GM21529 (cell line): ENCODE measurements around the gene TLCD3B.
"Not testable (repeated sequence)": the region's sequence is repeated elsewhere in the genome, so short reads cannot be mapped to it uniquely, and the experiment has no call there.

Source experiments
- ATAC-seq: cut with Tn5 transposase; IDR thresholded peaks from one replicate; pipeline ENCODE4 v1.9.1; 2021; ENCODE audit not compliant: unreplicated experiment

The TLCD3B gene

DNA sequence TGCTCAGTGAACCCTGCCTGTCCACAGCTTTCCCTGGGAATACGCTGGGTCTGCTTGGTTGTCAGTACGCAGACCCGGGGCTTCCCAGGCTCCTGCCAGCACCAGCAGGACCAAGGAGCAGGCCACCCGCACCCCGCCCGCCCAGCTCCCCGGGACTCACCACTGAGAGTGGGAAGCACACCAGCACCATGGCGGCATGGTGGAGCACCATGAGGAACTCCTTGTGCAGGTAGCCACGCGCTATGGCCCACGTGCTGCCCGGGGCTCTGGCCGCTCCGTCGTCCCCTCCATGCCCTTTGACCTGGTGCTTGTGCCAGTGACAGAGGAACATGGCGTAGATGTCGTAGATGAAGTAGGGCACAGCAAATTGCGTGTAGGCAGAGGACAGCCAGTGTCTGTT, 4.6 kb downstream of the TLCD3B start:
- ATAC-seq = no peak

DNA sequence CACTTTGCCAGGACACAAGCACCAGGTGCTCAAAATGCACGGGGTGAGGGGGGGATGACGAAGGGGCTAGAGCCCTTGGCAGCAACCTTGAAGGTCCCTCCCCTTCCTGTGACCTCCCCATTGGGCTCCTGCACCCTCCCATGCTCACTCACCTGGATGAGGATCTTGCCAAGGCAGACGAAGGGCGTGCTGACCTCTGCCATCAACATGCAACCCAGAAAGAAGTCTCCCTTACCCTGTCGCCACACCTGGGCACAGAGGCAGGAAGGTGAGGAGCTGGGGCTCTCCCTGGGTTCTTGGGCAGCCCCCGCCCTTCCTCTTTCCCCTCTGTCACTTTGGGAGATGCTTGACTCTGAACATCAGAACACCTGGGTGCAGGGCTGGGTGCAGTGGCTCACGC, 5.5 kb downstream of the TLCD3B start:
- no peak for ATAC-seq

DNA sequence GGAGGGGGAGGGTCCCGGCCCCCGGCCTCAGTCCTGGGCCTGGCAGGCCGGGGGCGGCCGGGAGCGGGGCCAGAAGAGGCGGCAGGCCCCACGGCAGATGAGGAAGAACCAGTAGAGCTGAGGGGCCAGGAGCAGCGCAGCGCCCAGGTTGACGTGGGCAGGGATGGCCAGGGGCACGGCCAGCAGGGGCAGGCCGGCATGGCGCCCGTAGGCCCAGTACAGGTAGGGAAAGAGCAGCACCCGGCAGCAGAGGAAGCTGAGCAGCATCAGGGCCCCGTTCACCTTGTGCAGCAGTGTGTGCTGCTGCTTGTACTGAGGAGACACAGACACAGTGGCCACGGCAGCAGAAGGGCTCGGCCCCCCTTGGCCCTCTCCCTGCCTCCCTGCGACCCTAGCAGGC, 5.9 kb downstream of the TLCD3B start:
- ATAC-seq = no peak

DNA sequence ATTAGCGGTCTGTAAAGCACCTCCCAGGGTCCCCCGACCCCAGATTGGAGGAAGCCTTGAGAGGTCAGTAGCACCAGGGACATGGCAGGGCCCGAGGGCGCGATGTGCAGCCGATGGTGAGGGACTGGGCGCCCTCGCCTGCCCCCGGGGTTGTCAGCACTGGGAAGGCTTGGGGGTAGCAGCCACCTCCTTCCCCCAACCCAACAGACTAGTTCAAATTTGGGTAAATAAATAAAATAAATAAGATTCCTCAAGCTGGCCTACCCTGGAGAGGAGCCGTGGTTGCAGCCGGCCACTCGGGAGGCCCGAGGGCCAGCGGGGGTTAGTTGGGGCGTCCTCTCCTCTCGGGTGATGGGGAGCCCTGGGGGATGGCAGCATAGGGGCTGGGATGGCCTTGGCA, 6.6 kb downstream of the TLCD3B start:
- no peak for ATAC-seq

DNA sequence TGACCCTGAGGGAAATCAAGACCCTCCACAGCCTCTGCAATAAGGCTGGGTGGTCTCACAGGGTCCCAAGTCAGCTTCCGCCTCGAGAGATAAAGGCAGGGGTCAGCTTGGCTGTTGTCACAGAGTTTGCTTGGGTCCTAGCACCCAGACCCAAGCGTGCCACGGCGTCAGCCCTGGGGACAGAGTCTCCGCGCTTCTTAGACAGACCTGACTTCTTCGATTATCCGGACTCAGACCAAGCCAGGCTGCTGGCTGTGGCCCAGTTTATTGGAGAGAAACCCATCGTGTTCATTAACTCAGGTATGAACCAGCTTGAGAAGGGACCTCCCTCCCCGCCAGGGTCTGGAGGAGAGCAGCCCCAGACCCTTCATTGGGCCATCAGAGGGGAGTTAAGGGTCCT, 7.5 kb downstream of the TLCD3B start:
- no peak for ATAC-seq

DNA sequence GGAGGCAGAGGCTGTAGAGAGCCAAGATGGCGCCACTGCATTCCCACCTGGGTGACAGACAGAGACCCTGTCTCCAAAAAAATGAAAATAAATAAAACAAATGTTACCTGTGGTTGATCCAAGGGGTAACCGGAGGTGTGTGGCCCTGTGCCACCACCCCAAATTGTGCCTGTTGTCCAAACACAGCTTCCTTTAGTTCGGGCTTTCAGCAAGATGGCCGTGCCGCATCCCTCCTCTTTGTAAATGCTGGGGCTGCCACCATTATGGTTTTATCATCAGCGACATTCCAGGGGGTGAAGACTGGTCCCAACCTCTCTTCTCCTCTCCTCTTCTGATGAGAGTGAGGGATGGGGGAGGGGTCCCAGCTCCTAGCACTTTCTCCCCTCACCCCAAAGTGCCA, 8.2 kb downstream of the TLCD3B start, which contains the start of gene C16orf92:
Gene C16orf92 (plus strand): TSS at position 312 of the 400 bp plus-strand sequence. CDS start 143 bp downstream, outside the sequence.
- ATAC-seq = no peak

DNA sequence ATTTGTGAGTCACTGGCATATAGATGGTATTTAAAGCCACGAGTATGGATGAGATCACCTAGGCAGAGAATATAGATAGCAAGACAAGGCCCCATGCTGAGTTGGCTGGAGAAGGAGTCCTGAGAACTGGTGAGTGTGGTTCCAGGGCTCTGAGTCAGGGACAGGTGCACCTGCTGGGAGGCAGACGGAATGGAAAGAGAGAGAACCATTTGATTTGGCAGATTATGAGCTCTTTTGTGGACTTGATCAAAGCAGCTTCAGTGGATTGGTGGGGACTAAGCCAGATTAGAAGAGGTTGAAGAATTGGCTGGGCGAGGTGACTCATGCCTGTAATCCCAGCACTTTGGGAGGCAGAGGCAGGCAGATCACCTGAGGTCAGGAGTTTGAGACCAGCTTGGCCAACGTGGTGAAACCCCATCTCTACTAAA, 12.3 kb downstream of the TLCD3B start:
- no peak for ATAC-seq

DNA sequence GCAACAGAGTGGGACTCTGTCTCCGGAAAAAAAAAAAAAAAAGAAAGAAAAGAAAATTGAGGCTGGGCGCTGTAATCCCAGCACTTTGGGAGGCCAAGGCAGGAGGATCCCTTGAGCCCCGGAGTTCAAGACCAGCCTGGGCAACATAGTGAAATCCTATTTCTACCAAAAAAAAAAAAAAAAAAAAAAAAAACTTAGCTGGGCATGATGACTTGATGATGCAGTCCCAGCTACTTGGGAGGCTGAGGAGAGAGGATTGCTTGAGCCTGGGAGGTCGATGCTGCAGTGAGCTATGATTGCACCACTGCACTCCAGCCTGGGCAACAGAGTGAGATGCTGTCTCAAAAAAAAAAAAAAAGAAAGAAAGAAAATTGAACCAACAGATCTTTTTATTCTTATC, 13.1 kb downstream of the TLCD3B start:
- ATAC-seq = not testable (repeated sequence)

DNA sequence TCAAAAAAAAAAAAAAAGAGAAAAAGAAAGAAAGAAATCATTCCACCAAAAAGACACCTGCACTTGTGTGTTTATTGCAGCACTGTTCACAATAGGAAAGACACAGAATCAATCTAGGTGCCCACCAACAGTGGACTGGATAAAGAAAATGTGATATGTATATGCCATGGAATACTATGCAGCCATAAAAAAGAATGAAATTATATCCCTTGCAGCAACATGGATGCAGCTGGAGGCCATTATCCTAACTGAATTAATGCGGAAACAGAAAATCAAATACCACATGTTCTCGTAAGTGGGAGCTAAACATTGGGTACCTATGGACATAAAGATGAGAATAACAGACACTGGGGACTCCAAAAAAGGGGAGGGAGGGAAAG, 13.8 kb downstream of the TLCD3B start:
- ATAC-seq = no peak

DNA sequence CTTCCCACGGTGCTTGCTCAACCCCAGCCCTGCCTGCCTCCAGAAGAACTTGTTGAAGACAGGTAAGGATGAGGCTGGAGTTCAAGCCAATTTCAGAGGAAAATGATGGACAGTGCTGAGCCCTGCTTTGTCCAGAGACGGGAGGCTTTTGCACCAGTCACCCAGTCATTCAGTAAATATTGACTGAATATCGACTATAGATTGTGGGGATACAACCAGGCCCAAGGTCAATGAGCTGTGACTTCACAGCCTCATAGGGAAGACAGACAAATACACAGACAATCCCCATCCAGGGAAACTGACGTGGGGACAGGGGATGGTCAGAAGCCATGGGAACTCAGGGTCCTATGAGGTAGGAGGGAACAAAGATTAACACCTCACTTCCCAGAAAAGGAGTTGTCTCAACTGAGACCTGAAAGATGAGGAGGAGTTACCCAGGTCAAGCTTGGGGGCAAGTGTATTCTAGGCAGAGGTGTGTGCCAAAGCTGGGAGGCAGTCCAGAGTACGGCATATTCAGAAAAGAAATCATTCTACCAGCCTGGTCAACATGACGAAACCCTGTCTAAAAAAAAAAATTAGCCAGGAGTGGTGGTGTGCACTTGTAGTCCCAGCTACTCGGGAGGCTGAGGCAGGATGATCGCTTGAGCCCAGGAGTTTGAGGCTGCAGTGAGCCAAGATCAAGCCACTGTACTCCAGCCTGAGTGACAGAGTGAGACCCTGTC, 14.4 kb downstream of the TLCD3B start:
- ATAC-seq = no peak

DNA sequence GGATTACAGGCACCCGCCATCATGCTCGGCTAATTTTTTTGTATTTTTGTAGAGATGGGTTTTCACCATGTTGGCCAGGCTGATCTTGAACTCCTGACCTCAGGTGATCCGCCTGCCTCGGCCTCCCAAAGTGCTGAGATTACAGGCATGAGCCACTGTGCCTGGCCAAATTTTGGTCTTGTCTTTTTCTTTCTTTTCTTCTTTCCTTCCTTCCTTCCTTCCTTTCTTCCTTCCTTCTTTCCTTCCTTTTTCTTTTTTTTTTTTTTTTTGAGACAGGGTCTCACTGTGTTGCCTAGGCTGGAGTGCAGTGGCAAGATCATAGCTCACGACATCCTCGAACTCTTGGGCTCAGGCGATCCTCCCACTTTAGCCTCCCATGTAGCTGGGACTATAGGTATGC, 15.6 kb downstream of the TLCD3B start:
- ATAC-seq = not testable (repeated sequence)

DNA sequence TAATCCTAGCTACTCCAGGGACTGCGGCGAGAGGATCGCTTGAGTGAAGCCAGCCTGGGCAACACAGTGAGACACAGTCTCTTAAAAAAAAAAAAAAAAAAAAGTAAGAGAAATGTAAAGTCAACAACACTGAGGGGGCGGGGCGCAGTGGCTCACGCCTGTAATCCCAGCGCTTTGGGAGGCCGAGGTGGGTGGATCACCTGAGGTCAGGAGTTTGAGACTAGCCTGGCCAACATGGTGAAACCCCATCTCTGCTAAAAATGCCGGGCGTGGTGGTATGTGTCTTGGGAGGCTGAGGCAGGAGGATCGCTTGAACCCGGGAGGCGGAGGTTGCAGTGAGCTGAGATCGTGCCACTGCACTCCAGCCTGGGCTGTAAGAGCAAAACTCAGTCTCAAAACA, 18.5 kb downstream of the TLCD3B start:
- ATAC-seq = not testable (repeated sequence)

DNA sequence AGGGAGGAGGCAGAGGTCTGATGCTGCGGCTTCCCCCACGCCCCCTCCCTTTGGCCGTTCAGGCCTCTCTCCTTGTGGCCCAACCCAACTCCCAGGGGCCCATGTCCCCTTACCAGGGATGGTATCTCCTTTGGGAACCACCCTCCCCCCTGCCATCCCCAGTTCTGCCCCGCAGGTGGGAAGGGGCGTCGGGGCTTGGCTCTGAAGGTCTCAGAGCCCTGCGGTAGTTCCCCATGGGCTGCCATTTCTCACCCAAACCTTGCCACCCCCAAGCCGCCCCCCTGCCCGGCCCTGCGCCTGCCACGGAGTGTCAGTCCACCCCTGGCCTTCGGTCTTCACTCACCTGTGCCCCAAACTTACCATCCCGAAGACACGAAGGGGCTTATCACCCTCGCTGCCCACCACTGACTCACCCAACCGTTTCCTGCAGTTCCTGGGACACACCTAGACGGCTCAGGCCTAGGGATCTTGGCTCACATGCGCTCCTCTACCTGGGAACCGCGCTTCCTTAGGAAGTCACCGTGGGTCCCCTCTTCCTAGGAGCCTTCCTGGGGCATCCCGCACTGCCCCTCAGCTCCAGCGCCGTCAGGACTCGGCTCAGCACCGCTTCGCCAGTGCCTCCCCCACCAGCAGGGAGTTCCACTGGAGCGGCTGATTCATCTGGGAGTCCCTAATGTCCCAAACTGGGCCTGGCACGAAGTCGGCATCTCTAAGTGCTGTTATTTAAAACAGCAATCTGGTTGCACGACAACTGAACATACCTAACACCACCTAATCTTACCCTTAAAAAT, 19.2 kb downstream of the TLCD3B start:
- no peak for ATAC-seq

DNA sequence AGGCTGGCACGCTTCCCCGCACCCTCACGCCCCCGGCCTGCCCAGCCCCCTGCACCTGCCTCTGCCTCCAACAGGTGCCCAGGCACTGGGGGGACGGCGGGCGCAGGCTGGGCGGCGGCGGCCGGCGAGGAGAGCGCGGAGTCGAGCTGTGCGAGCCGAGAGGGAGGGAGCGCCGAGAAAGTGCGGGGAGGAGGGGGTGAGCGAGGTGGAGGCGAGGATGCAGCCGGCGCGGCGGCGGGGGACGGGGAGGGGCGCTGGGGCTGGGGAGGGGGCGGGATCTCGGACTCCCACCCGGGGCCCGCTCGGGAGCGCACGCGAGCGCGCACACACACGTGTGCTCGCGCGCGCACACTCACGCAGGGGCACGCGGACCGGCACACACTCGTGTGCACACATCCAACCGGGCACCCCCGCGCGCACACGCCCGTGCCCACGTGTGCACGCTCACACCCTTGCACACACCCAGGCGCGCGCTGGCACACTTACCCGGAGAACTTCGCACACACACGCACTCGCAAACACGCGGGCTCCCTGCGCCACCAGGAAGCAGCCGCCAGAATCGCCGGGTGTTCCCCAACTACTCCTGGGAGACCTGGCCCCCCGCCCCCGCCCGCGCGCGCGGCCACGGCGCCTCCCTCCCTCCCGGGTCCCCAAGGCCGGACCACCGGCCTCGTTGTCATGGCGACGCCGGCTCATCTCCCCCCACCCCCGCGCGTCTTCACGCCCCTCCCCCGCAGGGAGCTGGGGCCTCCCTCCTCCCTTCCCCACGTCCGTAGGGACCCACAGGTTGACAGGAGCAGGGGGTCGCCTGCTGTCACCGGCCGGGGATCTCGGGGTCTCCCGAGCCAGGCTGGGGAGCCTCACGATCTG, 20.0 kb downstream of the TLCD3B start, which contains the start of gene DOC2A:
Gene DOC2A (minus strand): TSS at position 184 of the 870 bp plus-strand sequence. CDS start 805 bp downstream, outside the sequence.
- no peak for ATAC-seq

DNA sequence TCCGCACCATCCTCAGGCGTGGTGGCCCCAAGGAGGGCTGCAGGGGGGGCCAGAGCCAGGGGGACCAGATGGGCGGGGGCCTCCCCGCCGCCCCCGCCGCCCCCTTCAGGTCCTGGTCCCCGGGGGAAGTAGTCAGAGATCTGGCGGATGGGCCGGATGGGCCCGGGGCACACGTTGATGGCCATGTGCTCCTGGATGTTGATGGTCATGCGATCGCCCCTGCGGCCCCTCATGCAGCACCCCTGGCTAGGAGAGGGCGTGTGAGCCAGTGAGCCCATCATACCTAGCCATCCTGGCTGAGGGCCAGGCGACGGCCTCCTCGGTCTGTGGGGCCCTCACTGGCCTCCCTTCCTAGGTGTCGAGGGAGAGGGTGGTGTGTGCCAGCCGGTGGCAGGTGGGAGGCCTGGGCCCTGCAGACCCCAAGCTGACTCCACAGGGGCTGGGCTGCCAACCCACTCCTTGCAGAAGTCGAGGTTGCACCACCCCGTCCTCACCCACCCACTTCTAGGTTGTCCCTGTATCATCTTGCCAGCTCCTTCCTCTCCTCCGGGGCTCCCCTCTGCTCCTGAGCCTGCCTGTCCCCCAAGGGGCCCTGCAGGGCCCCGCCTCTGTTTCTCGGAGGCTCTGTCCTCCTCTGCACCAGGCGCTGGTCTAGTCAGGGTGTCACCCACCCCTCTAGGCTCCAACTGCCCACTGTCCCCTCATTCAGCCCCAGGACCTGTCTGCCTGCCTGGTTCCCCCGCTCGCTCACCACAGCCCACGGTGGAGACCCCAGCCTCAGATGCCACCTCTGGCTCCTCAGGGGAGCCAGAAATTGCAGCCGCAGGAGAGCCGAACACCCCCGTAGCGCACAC, 20.9 kb downstream of the TLCD3B start:
- ATAC-seq = no peak

DNA sequence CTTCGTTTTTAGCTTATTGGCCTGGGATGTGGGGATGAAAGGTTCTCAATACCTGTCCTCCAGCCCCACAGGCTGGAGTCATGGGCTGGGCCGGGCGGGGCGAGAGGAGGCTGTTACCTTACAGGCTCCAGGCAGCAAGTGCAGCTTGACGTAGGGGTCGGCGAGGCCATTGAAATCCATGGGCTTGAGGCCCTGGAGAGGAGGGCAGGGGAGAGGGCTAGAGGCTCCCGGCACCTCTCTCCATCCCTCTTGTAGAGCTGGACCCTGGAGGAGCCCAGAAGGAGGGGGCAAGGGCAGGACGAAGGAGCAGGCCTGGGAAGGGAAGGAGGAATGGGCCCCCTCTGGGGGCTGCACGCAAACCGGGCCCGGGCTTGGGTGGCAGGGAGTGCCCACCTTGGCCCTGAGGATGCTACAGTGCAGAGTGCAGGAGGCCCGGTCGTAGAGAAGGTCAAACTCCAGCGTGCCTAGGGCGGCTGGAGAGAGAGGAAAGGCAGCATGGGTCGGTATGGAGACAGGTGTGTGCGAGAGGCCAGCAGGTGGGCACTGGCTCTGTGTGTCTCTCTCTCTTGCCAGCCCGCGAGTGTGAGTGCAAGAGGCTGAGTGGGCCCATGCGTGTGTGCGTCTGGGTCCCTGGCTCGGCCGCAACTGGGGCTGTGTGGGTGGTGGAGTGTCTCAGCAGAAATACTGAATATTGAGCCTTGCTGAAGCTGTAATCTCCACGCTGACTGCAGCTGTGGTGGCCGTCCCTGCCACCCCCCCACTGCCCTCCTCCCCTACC, 21.8 kb downstream of the TLCD3B start:
- ATAC-seq = no peak

DNA sequence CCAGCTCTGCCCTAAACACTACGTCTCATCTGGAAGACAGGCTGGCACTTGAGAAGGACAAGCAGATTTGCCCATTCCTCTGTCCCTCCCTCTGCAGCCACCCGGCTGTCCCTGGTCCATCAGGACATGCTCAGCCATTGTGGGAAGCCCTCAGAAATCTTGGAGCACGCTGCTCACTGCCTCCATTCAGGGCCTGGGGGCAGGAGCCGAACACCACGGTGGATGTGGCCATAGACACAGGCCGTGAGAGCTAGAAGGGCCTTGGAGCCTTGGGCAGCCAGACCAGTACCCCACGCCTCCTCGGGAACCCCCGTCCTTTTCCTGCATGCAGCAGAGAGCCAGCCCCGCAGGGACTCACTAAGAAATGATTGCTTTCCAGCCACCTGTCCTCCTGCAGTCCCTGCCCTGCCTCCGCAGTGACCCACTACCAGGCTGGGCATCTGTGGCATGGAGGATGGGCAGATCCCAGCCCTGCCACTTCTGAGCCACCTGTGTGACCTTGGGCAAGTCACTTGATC, 23.6 kb downstream of the TLCD3B start:
- no peak for ATAC-seq

DNA sequence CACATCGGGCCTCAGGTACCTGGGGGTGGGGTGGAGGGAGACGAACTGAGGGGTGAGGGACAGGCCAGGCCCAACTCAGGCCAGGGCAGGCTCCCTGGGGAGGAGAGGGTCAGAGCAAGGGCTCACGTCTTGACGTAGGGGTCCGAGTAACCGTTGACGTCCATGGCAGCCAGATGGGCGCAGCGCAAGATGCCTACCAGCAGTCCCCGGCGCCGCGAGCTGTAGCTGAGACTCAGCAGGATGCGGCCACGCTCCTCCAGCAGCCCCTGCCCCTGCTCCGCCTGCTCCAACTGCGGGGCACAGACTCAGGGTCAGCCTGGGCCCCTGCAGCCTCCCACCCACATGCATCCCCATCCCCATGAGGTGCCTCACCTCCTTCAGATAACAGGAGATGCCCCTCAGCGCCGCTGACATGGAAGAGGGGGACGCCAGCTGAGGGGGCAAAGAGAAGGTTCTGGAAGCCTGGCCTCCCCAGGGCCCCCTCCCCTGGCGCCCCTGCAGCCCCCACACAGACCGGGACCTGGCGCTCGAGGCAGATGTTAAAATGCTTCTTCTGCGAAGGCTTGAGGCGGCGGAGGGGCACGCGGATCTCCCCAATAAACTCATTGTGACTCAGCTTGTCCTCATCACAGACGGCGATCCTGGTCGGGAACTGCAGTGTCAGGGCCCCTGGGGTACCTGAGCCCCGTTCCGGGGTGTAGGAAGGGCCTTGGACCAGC, 24.3 kb downstream of the TLCD3B start:
- no peak for ATAC-seq

DNA sequence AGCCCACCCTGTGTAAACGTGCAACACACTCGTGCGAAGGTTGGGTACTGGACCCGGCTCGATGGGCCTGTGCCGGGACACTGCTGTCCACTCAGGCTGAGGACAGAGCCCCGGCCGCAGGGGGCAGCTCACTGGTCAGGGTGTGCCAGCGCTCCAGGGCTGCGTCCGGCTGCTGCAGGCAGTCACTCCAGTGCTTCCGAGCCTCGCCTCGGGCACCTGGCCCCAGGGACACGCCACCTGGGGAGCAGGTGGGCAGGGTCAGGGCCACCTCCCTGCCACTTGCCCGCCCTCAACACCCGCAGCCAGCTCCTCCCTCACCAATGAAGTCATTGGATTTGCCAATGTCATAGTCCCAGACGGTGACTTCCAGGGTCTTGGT, 25.0 kb downstream of the TLCD3B start:
- ATAC-seq = no peak
